Fibroblast of mammary gland (primary cell): ENCODE results near the gene PPP1R15B.

Experiments
- DNase-seq: peaks from one replicate; pipeline ENCODE4 v3.0.0-alpha.2; 2010; ENCODE audit warnings: low read depth
- H3K4me3 ChIP-seq: 2 replicates; pipeline ENCODE4 v1.5.1; 2011; ENCODE audit warnings: low read depth, mild to moderate bottlenecking, low read length, moderate library complexity; ENCODE audit not compliant: control insufficient read depth
- TF ChIP-seq, protein P1 (sequence below): conservative IDR thresholded peaks from 2 replicates; pipeline ENCODE4 v1.5.1; 2011; ENCODE audit warnings: low read depth, low read length, inconsistent platforms; ENCODE audit not compliant: control insufficient read depth, insufficient read depth

Gene PPP1R15B

DNA sequence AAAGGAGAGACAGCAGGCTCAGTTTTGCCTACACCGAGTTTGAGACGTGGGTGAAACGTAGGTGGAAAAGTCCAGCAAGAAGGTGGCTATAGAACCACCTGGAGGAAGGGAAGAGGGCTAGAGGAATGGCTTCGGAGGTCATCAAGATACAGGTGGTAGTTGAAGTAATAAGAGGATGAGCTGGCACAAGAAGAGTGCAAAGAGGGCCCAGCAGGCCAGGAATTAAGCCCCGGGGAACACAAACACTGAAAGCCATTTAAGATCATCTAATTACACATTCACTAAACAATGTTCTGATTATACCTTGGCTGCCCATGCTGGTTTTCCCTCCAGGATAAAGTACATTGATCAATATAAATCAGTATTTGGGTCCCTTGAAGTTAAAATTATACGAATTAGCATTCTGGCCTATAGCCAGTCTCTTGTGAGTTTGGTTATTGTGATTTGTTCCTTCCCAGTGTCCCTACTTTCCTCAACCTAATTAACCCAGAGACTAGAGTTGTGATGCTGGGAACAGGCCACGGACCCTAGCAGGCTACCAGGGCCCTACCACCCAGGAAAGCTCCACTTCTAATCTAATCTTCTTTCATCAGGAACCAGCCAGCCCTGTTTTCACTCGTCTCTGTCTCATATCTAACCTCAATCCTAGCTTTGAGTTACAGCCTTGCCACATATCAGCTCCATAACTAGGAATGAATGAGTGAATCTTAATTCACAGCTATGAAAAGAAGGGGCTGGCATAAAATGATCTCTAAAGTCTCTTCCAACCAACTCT is 26.4 kb upstream of the PPP1R15B start:
- TF ChIP-seq, protein P1, sequence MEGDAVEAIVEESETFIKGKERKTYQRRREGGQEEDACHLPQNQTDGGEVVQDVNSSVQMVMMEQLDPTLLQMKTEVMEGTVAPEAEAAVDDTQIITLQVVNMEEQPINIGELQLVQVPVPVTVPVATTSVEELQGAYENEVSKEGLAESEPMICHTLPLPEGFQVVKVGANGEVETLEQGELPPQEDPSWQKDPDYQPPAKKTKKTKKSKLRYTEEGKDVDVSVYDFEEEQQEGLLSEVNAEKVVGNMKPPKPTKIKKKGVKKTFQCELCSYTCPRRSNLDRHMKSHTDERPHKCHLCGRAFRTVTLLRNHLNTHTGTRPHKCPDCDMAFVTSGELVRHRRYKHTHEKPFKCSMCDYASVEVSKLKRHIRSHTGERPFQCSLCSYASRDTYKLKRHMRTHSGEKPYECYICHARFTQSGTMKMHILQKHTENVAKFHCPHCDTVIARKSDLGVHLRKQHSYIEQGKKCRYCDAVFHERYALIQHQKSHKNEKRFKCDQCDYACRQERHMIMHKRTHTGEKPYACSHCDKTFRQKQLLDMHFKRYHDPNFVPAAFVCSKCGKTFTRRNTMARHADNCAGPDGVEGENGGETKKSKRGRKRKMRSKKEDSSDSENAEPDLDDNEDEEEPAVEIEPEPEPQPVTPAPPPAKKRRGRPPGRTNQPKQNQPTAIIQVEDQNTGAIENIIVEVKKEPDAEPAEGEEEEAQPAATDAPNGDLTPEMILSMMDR = no peak
- no peak for DNase-seq
- H3K4me3 ChIP-seq = no peak overlapping the region

DNA sequence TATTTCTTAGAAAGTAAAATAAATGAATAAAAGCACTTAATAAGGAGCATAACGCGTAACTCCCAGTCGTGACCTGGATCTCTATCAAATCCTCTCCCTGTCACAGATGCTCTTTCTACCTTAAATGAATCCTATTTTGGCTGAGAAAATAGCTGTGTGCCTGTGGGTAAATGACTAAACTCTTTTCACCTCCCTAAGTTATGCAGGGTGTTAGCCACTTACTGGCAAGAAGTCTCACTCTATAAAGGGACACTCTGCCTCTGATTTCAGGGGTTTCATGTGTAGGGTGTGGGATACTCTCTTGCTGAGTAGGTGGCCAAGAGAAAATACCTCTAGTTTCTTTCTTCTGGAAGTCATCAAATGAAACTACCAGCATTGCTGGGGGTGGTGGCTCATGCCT is 24.3 kb upstream of the PPP1R15B start:
- no peak overlapping the region for H3K4me3 ChIP-seq
- TF ChIP-seq, protein P1 = no peak
- no peak for DNase-seq

DNA sequence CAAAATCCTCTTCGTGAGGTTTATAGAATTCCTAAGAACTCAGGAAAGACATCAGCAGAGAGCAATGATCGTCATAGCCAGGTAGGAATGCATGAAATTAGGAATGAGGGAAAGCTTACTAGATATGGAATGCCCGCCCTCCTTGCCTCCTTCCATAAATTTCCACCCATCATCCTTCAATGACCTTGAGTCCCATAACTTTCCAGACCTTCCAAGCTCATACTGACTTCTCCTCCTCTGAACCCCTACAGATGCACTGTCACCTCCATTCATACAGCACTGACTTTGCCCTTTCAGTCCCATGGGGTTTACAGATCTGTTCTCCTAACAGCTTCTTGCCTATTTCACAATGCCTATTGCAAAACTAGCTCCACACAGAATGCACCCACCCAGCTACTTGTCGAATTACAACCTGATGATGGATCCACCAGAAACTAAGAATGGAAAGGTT is 23.8 kb upstream of the PPP1R15B start:
- TF ChIP-seq, protein P1 = no peak
- H3K4me3 ChIP-seq = no peak overlapping the region
- peak; percentile 91 for DNase-seq

DNA sequence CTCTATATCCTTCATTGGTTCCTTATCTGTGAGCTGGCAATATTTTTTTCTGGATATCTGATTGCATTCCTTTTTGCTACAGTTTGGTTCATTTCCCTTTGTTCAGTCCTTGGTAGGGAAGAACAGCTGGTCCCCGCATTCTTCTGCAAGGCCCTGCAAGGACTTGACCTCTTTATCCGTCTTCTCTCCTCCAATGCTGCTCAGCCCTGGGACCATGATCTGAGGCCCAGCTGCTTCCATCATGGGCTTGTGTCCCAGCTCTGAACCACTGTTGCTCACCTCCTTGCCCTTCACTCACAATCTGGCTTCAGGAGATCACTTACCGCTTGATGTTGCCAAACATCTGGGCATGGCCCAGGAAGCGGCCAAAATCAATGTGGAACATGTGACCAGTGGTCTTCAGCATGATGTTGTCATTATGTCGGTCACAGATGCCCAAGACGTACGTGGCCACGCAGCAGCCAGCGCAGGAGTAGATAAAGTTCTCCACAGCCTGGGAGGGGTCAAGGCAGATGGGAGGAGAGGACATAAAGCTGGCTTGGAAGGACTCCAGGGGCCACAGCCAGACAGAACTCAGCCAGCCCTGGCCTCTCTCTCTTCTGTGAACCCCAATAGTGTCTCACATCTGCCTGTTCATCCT is 22.6 kb upstream of the PPP1R15B start:
- H3K4me3 ChIP-seq = no peak overlapping the region
- TF ChIP-seq, protein P1 = no peak
- DNase-seq = no peak

DNA sequence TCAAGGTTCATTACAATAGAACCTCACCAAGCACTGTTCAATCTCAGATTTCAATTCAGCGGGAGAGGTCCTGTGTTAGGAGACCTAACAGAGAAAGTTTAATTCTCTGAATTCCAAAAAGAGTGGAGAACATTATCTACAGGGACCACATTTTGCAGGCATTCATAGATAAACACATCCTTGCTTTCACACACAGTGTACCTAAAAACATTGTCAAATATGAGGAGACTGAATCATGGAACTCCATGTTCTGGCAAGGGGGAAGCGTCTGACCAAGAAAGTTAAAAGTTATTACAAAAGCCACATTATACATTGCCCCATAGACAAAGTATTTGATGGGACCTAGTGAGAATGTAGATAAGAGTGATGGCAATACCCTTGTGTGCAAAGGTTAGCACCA is 21.1 kb upstream of the PPP1R15B start:
- no peak overlapping the region for H3K4me3 ChIP-seq
- TF ChIP-seq, protein P1 = no peak
- no peak for DNase-seq

DNA sequence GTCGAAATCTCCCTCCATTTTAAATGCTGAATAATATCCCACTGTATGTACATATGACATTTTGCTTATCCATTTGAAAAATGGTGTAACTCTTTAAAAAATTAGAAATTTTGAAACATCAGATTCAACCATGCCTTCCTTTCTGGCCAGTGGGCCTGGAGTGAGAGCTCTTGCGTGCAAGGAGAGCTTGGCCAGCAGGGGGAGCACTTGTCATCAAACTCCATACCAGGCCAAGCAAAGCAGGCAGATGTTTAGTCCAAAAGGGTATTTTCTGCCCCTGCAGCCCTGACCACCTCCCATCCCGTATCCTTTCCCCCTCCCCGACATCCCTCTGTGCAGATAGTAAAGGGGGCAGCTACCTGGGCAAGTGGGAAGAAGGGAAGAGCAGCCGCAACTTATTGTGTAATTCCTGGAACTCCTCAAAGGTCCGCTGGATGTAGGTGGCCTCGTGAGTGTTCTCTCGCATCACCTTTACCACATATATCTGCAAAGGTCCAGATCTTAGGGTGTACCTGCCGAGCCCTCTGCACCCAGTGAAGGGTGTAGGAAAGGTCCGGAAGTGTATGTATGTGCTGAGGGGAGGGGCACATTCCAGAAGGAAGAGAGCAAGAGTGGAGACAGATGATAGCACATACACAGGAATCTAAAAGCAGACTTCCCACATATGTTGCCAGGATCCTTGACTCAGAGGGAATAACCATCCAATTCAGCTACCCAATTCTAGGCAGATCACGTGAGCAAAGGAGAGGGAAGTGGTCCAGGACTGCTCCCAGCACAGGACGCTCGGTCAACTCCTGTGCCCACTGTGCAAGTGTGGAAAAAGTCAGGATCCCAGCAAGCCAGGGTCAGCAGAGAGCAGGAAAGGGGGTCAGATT is 19.9 kb upstream of the PPP1R15B start:
- H3K4me3 ChIP-seq = no peak overlapping the region
- TF ChIP-seq, protein P1 = peak; percentile 93
- DNase-seq = peak; percentile 80
